ENCODE data around the gene TSPAN2. TPM values are rescaled to one million over a fixed set of nuclear protein-coding genes. Genes with fewer than 3 reads are reported as not detected.

TSPAN2 gene
- total RNA-seq, 1 experiment from 2014 or later, result 26.5 TPM

DNA sequence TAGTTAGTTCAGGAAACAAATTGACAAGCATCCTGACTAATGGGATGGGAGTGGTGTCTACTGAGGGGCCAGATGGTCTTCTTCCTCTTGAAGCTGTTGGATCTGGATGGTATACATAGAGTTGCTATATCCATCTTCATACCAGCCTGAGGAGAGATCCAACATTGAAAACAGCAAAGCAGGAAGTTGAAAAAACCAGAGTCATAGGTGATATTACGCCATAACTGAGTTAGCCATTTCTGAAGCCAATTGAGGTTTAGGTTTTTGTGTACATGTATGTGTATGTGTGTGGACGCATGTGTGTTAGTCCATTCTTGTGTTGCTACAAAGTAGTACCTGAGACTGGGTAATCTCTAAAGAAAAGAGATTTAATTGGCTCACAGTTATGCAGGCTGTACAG is 2.3 kb upstream of the TSPAN2 start:
- Histone ChIP-seq H3K9me2 (ENCODE audit: insufficient read depth) (no peaks in the 10 kb centered on the region), H3K27me3 (ENCODE audit: insufficient read depth, low read depth) (no peaks in the 10 kb centered on the region), H3K4me1 (replicated peaks; ENCODE audit: insufficient read depth) (peaks cover 20% of the 10 kb centered on the region), H3K79me2 (ENCODE audit: low read depth) (peaks cover 6% of the 10 kb centered on the region; the same call in 1 of the 2 replicates), H3K4me3 (no peak overlapping the region), H2AFZ (no peak overlapping the region), H3F3A (ENCODE audit: insufficient read depth, low read depth) (peaks cover 8% of the 10 kb centered on the region; the same call in 1 of the 2 replicates), H4K20me1 (ENCODE audit: insufficient read depth) (no peaks in the 10 kb centered on the region), H3K4me2 (no peak overlapping the region), H3K27ac (no peak overlapping the region), H3K36me3 (ENCODE audit: low read depth) (no peaks in the 10 kb centered on the region), H3K9me3 (ENCODE audit: insufficient read depth, low read depth) (no peaks in the 10 kb centered on the region)
- intact Hi-C loops (cut with micrococcal nuclease; ENCODE audit: unreplicated experiment), result no loop called here
- CTCF ChIA-PET, result no interaction called here
- TF ChIP-seq, protein P1, sequence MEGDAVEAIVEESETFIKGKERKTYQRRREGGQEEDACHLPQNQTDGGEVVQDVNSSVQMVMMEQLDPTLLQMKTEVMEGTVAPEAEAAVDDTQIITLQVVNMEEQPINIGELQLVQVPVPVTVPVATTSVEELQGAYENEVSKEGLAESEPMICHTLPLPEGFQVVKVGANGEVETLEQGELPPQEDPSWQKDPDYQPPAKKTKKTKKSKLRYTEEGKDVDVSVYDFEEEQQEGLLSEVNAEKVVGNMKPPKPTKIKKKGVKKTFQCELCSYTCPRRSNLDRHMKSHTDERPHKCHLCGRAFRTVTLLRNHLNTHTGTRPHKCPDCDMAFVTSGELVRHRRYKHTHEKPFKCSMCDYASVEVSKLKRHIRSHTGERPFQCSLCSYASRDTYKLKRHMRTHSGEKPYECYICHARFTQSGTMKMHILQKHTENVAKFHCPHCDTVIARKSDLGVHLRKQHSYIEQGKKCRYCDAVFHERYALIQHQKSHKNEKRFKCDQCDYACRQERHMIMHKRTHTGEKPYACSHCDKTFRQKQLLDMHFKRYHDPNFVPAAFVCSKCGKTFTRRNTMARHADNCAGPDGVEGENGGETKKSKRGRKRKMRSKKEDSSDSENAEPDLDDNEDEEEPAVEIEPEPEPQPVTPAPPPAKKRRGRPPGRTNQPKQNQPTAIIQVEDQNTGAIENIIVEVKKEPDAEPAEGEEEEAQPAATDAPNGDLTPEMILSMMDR (conservative IDR thresholded peaks at IDR 0.05), result no peak
- TF ChIP-seq EZH2 (IDR thresholded peaks at IDR 0.05; ENCODE audit: low read depth), result no peak
- DNase-seq, result peak in 1 of 2 experiments; percentile 22
- POLR2A ChIA-PET (ENCODE audit: unreplicated experiment), result no interaction called here
- no TSS peak for BruUV-seq (replicated peaks)

DNA sequence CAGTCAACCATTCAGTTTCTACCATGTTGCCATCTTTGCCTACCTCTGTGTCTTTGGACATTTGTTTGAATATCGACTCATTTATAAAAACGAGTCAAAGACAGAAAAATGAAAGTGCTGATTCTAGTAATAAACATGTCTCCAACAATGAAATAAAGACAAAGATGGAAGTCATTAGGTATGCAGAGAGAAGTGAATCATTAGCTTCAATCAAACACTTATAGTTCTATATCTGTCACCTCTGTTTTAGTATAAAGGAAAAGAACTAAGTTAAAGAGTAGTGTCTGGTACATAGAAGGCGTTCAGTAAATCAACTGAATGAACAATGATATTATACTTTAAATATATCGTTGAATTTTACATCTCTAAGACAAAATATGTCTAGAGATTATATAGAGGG is 1.7 kb upstream of the TSPAN2 start:
- no peak overlapping the region for H3K4me3 ChIP-seq
- H3F3A ChIP-seq (ENCODE audit: insufficient read depth, low read depth), result peaks cover 8% of the 10 kb centered on the region; the same call in 1 of the 2 replicates
- H2AFZ ChIP-seq, result no peak overlapping the region
- ChIA-PET CTCF (no interaction called here), POLR2A (ENCODE audit: unreplicated experiment) (no interaction called here)
- no peaks in the 10 kb centered on the region for H3K36me3 ChIP-seq (ENCODE audit: low read depth)
- no peaks in the 10 kb centered on the region for H3K9me3 ChIP-seq (ENCODE audit: insufficient read depth, low read depth)
- peaks cover 20% of the 10 kb centered on the region for H3K4me1 ChIP-seq (replicated peaks; ENCODE audit: insufficient read depth)
- DNase-seq, result no peak
- peak overlapping the region; percentile 94 for H3K4me2 ChIP-seq
- no peaks in the 10 kb centered on the region for H3K27me3 ChIP-seq (ENCODE audit: insufficient read depth, low read depth)
- no peaks in the 10 kb centered on the region for H4K20me1 ChIP-seq (ENCODE audit: insufficient read depth)
- intact Hi-C loops (cut with micrococcal nuclease; ENCODE audit: unreplicated experiment), result no loop called here
- H3K9me2 ChIP-seq (ENCODE audit: insufficient read depth), result no peaks in the 10 kb centered on the region
- BruUV-seq (replicated peaks), result no TSS peak
- TF ChIP-seq, protein P1 (conservative IDR thresholded peaks at IDR 0.05), result no peak
- no peak for TF ChIP-seq EZH2 (IDR thresholded peaks at IDR 0.05; ENCODE audit: low read depth)
- no peak overlapping the region for H3K27ac ChIP-seq
- peaks cover 6% of the 10 kb centered on the region; the same call in 1 of the 2 replicates for H3K79me2 ChIP-seq (ENCODE audit: low read depth)

DNA sequence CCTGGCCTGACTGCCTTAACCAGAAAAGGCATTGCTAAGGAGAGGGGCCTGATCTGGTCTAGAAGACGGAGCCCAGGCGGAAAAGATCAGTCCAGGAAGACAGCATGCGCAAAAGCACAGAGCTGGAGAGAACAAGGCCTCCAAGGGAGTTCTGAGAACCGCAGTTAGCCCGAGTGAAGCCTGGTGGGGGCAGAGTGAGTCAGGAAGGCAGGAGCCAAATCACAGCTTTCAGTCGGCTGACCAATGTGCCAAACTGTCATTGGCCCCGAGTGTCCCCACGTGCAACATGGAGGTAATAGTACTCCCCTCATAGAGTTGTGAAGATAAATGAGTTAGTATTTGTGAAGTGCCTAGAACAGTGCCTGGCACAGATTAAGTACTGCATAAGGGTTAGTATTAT is 1.2 kb upstream of the TSPAN2 start:
- no peaks in the 10 kb centered on the region for H4K20me1 ChIP-seq (ENCODE audit: insufficient read depth)
- no TSS peak for BruUV-seq (replicated peaks)
- peaks cover 20% of the 10 kb centered on the region for H3K4me1 ChIP-seq (replicated peaks; ENCODE audit: insufficient read depth)
- intact Hi-C loops (cut with micrococcal nuclease; ENCODE audit: unreplicated experiment), result no loop called here
- no peaks in the 10 kb centered on the region for H3K27me3 ChIP-seq (ENCODE audit: insufficient read depth, low read depth)
- H3K36me3 ChIP-seq (ENCODE audit: low read depth), result no peaks in the 10 kb centered on the region
- H2AFZ ChIP-seq, result no peak overlapping the region; the same call in 1 of the 2 replicates
- peaks cover 8% of the 10 kb centered on the region; the same call in 1 of the 2 replicates for H3F3A ChIP-seq (ENCODE audit: insufficient read depth, low read depth)
- peaks cover 6% of the 10 kb centered on the region; the same call in 1 of the 2 replicates for H3K79me2 ChIP-seq (ENCODE audit: low read depth)
- POLR2A ChIA-PET (ENCODE audit: unreplicated experiment), result no interaction called here
- H3K9me3 ChIP-seq (ENCODE audit: insufficient read depth, low read depth), result no peaks in the 10 kb centered on the region
- peak in 1 of 2 experiments; percentile 32 for DNase-seq
- no peaks in the 10 kb centered on the region for H3K9me2 ChIP-seq (ENCODE audit: insufficient read depth)
- H3K4me3 ChIP-seq, result peak overlapping the region; percentile 94; the same call in 1 of the 2 replicates
- H3K4me2 ChIP-seq, result peak overlapping the region; percentile 94
- 0 out of 2 replicates have a peak overlapping the region, but pooled peaks have one; percentile 60 for H3K27ac ChIP-seq
- TF ChIP-seq, protein P1 (conservative IDR thresholded peaks at IDR 0.05), result no peak
- TF ChIP-seq EZH2 (IDR thresholded peaks at IDR 0.05; ENCODE audit: low read depth), result no peak
- CTCF ChIA-PET, result no interaction called here

Measured in PC-9 (cell line).